ENCODE data around the gene UXS1. TPM values are rescaled to one million over a fixed set of nuclear protein-coding genes. Genes with fewer than 3 reads are reported as not detected.

The UXS1 gene
- total RNA-seq, 1 donor from 2014 or later, result 23.1 TPM

DNA sequence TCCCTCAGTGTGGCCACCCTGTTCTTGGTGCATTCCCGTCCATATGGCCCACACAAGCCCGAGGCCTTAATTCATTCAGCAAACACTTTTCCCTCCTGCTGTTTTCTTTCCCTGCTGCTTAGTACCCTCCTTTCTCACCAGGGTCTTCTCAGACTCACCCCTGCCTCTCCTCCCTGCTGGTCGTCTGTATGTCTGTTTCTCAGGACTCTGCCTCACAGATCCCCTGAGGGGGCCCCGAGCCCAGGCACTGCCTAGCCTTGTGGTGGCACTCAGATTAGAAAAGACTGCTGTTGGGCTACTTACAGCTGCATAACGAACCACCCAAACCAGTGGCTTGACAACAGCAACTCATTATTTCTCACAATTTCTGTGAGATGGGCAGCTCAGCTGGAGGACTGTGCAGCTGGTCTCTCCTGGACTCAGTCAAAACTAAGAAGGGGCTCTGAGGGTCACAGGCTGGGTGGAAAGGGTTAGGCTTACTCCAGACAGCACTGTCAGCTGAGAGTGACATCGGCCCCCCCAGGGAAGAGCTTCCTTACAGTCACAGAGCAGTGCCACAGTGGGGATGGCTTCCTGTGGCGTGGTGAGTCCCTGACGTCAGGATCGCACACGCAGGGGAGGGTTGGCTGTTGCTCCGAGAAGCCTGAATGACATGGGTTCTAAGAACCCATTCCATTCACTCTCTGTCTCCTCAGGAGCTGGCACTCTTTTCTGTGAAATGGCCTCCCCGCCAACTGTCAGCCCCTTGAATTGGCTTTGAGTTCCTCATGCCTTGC lies 139.0 kb downstream of the UXS1 start:
- no peak for DNase-seq (ENCODE audit: low spot score)

DNA sequence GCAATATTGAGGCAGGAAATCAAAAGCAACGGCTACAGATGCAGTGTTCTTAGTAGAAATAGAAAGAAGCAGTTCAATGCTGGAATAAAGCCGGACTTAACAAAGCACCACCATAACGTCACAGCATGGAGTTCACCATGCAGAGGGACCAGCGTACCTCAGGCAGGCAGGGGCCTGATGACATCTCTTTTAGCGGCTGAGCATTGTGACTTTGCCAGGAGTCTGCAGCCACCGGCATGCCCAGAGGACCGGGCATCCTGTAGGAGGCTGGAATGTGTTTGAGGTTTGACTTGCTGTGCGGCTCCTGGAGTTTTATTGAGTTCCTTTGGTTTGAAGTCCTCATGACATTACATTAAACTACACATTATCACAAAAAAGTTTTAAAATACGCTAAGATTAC lies 139.8 kb downstream of the UXS1 start:
- DNase-seq (ENCODE audit: low spot score), result no peak

DNA sequence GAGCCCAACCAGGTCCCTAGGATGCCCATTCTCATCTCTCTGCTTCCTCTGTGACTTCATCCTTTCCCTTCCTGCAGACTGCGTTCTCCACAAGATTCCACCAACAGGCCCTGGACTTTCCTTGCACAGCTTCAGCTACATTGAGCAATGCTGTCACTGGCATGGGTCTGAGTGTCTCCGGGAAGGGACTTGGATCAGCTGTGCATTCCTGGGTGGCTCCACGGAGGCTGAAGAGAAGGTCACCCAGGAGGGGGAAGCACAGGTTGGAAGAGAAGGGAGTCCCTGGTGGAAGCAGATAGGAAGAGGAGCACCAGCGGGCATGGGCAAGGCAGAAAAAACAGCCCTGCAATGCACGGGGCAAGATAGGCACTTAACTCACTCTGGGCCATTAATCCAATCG lies 140.5 kb downstream of the UXS1 start:
- no peak for DNase-seq (ENCODE audit: low spot score)

DNA sequence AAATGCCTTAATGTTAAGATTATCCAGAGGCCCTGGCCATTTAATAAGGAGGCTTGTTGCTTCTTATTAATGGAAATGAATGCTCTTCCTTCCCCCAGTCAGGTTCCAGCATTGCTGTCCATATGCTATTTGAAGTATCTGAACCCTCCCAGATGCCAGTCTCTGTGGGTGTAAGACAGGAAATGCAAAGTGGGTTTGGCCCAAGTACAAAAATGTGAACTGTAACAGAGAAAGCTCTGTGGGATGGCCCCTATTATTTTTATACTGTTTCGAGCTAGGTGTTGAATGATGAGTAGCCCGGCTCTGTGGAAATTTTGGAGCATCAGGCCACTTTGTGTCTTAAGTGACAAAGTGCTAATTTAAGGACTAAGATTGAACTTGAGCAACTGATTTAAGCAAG lies 141.0 kb downstream of the UXS1 start:
- DNase-seq (ENCODE audit: low spot score), result no peak

- DNase-seq (ENCODE audit: low spot score), result no peak
Observed at GRCh38 chr2:106044859-106045258, 149.2 kb downstream of the UXS1 start.

- DNase-seq (ENCODE audit: low spot score), result no peak
Observed at GRCh38 chr2:106044021-106044420, 150.1 kb downstream of the UXS1 start.

Measured in mesenteric fat pad (tissue), 1 donor.